Measurements from ENCODE around the gene CCSER1.
"Not testable (repeated sequence)": the region's sequence is repeated elsewhere in the genome, so short reads cannot be mapped to it uniquely, and the experiment has no call there.

The CCSER1 gene

GRCh38 chr4:91198951-91199350 lies 1071.8 kb downstream of the CCSER1 start:
- no peak for TF ChIP-seq CTCF (IDR thresholded peaks at IDR 0.05; ENCODE audit: low read depth, low read length, missing control alignments)

GRCh38 chr4:91207535-91207934 lies 1080.3 kb downstream of the CCSER1 start:
- no peak for TF ChIP-seq CTCF (IDR thresholded peaks at IDR 0.05; ENCODE audit: low read depth, low read length, missing control alignments)
- H3K4me3 ChIP-seq (ENCODE audit: low read depth, low read length), result no peak overlapping the region
- in situ Hi-C loops (cut with HindIII; ENCODE audit: low sequenced_read_pairs), result no loop called here
- DNase-seq (ENCODE audit: low read depth), result no peak

More at GRCh38 chr4:91198951-91199350, 1071.8 kb downstream of the CCSER1 start:
- no peak overlapping the region for H3K4me3 ChIP-seq (ENCODE audit: low read depth, low read length)
- no peak for DNase-seq (ENCODE audit: low read depth)
- in situ Hi-C loops (cut with HindIII; ENCODE audit: low sequenced_read_pairs), result no loop called here

GRCh38 chr4:91212211-91212610 lies 1085.0 kb downstream of the CCSER1 start:
- no peak for DNase-seq (ENCODE audit: low read depth)
- H3K4me3 ChIP-seq (ENCODE audit: low read depth, low read length), result no peak overlapping the region
- TF ChIP-seq CTCF (IDR thresholded peaks at IDR 0.05; ENCODE audit: low read depth, low read length, missing control alignments), result no peak
- in situ Hi-C loops (cut with HindIII; ENCODE audit: low sequenced_read_pairs), result no loop called here

GRCh38 chr4:91217831-91218403 lies 1090.7 kb downstream of the CCSER1 start:
- DNase-seq (ENCODE audit: low read depth); in situ Hi-C loops (cut with HindIII; ENCODE audit: low sequenced_read_pairs); H3K4me3 ChIP-seq (ENCODE audit: low read depth, low read length): not testable (repeated sequence)

GRCh38 chr4:91220315-91220714 lies 1093.1 kb downstream of the CCSER1 start:
- DNase-seq (ENCODE audit: low read depth), result no peak
- TF ChIP-seq CTCF (IDR thresholded peaks at IDR 0.05; ENCODE audit: low read depth, low read length, missing control alignments), result no peak
- in situ Hi-C loops (cut with HindIII; ENCODE audit: low sequenced_read_pairs), result no loop called here

GRCh38 chr4:91222014-91222413 lies 1094.8 kb downstream of the CCSER1 start:
- in situ Hi-C loops (cut with HindIII; ENCODE audit: low sequenced_read_pairs), result no loop called here
- DNase-seq (ENCODE audit: low read depth), result no peak
- no peak for TF ChIP-seq CTCF (IDR thresholded peaks at IDR 0.05; ENCODE audit: low read depth, low read length, missing control alignments)
- H3K4me3 ChIP-seq (ENCODE audit: low read depth, low read length), result no peak overlapping the region

More at GRCh38 chr4:91220315-91220714, 1093.1 kb downstream of the CCSER1 start:
- H3K4me3 ChIP-seq (ENCODE audit: low read depth, low read length), result no peak overlapping the region

- TF ChIP-seq CTCF (IDR thresholded peaks at IDR 0.05; ENCODE audit: low read depth, low read length, missing control alignments), result no peak
- DNase-seq (ENCODE audit: low read depth), result no peak
- in situ Hi-C loops (cut with HindIII; ENCODE audit: low sequenced_read_pairs), result no loop called here
- no peak overlapping the region for H3K4me3 ChIP-seq (ENCODE audit: low read depth, low read length)
Measured at GRCh38 chr4:91226867-91227266, 1099.7 kb downstream of the CCSER1 start.
